HG03025 (cell line): ENCODE data around the gene MVB12B.

Experiments used
- ATAC-seq: cut with Tn5 transposase; IDR thresholded peaks from one replicate; pipeline ENCODE4 v1.9.1; 2021; ENCODE audit warnings: mild to moderate bottlenecking, moderate library complexity; ENCODE audit not compliant: unreplicated experiment, low FRiP score

MVB12B gene

GRCh38 chr9:126420643-126421564 lies 94.3 kb downstream of the MVB12B start:
- ATAC-seq, result no peak

- ATAC-seq, result no peak
Measured at GRCh38 chr9:126421567-126422428, 95.2 kb downstream of the MVB12B start.

GRCh38 chr9:126423142-126423915 lies 96.7 kb downstream of the MVB12B start:
- no peak for ATAC-seq

GRCh38 chr9:126423916-126424185 lies 97.2 kb downstream of the MVB12B start:
- no peak for ATAC-seq

- no peak for ATAC-seq
Measured at GRCh38 chr9:126424511-126424910, 97.9 kb downstream of the MVB12B start.

GRCh38 chr9:126428534-126429175 lies 102.0 kb downstream of the MVB12B start:
- ATAC-seq, result no peak

GRCh38 chr9:126429190-126429589 lies 102.6 kb downstream of the MVB12B start:
- no peak for ATAC-seq

GRCh38 chr9:126430124-126430523 lies 103.5 kb downstream of the MVB12B start:
- no peak for ATAC-seq

- ATAC-seq, result no peak
Measured at GRCh38 chr9:126431077-126431742, 104.6 kb downstream of the MVB12B start.

- ATAC-seq, result no peak
Measured at GRCh38 chr9:126432659-126433058, 106.0 kb downstream of the MVB12B start.

GRCh38 chr9:126435105-126435504 lies 108.5 kb downstream of the MVB12B start:
- ATAC-seq, result no peak

- no peak for ATAC-seq
Measured at GRCh38 chr9:126435626-126436025, 109.0 kb downstream of the MVB12B start.

- ATAC-seq, result no peak
Measured at GRCh38 chr9:126436545-126437267, 110.1 kb downstream of the MVB12B start.

GRCh38 chr9:126437268-126437666 lies 110.6 kb downstream of the MVB12B start:
- no peak for ATAC-seq

GRCh38 chr9:126437701-126438100 lies 111.1 kb downstream of the MVB12B start:
- no peak for ATAC-seq

GRCh38 chr9:126438741-126439401 lies 112.2 kb downstream of the MVB12B start:
- ATAC-seq, result no peak

GRCh38 chr9:126439402-126439765 lies 112.8 kb downstream of the MVB12B start:
- ATAC-seq, result no peak

- no peak for ATAC-seq
Measured at GRCh38 chr9:126439883-126440653, 113.4 kb downstream of the MVB12B start.
